IPS-18c (cell line): Measurements from ENCODE around the gene CAPRIN2.

Experiments
- H3K4me3 ChIP-seq: 2 replicates; pipeline ENCODE4 v1.7.0; 2013; ENCODE audit warnings: low read depth, mild to moderate bottlenecking, low read length, moderate library complexity; ENCODE audit not compliant: insufficient read depth
- H3K9me3 ChIP-seq: one replicate; pipeline ENCODE4 v1.6.1; 2013; ENCODE audit warnings: mild to moderate bottlenecking, low read length, moderate library complexity; ENCODE audit not compliant: control insufficient read depth, insufficient read depth

The CAPRIN2 gene

GRCh38 chr12:30754750-30755394 lies at the start of gene CAPRIN2:
Gene CAPRIN2 (minus strand): TSS chr12:30754951. CDS start chr12:30753520, 1,431 bp downstream.
- no peaks in the 10 kb centered on the region for H3K9me3 ChIP-seq

GRCh38 chr12:30797689-30798088 lies 42.9 kb upstream of the CAPRIN2 start:
- no peak overlapping the region for H3K4me3 ChIP-seq
- no peaks in the 10 kb centered on the region for H3K9me3 ChIP-seq

More at GRCh38 chr12:30754750-30755394, at the start of gene CAPRIN2:
- H3K4me3 ChIP-seq: peak within 1 kb of the TSS; percentile 86

- H3K4me3 ChIP-seq: peak overlapping the region; percentile 66
- H3K9me3 ChIP-seq: no peaks in the 10 kb centered on the region
These were observed 42.2 kb upstream of the CAPRIN2 start for GRCh38 chr12:30796891-30797371.

GRCh38 chr12:30796313-30796780 lies 41.6 kb upstream of the CAPRIN2 start:
- H3K4me3 ChIP-seq: peak overlapping the region; percentile 66
- H3K9me3 ChIP-seq: no peaks in the 10 kb centered on the region

- Histone ChIP-seq H3K9me3 (no peaks in the 10 kb centered on the region), H3K4me3 (peak overlapping the region; percentile 66)
These were observed 40.9 kb upstream of the CAPRIN2 start for GRCh38 chr12:30795410-30796312.

GRCh38 chr12:30794591-30795409 lies 40.0 kb upstream of the CAPRIN2 start:
- peak overlapping the region; percentile 66; the same call in 1 of the 2 replicates for H3K4me3 ChIP-seq

GRCh38 chr12:30794020-30794419 lies 39.3 kb upstream of the CAPRIN2 start:
- H3K9me3 ChIP-seq: no peaks in the 10 kb centered on the region
- H3K4me3 ChIP-seq: no peak overlapping the region

More at GRCh38 chr12:30794591-30795409, 40.0 kb upstream of the CAPRIN2 start:
- H3K9me3 ChIP-seq: no peaks in the 10 kb centered on the region

- no peak overlapping the region for H3K4me3 ChIP-seq
- H3K9me3 ChIP-seq: no peaks in the 10 kb centered on the region
These were observed 38.1 kb upstream of the CAPRIN2 start for GRCh38 chr12:30792648-30793499.

- H3K4me3 ChIP-seq: no peak overlapping the region
These were observed 37.3 kb upstream of the CAPRIN2 start for GRCh38 chr12:30792085-30792484.

GRCh38 chr12:30788754-30789153 lies 34.0 kb upstream of the CAPRIN2 start:
- peaks cover 5% of the 10 kb centered on the region for H3K9me3 ChIP-seq
- H3K4me3 ChIP-seq: no peak overlapping the region

More at GRCh38 chr12:30792085-30792484, 37.3 kb upstream of the CAPRIN2 start:
- no peaks in the 10 kb centered on the region for H3K9me3 ChIP-seq

GRCh38 chr12:30785630-30786029 lies 30.9 kb upstream of the CAPRIN2 start:
- H3K4me3 ChIP-seq: no peak overlapping the region
- peaks cover 5% of the 10 kb centered on the region for H3K9me3 ChIP-seq

GRCh38 chr12:30784508-30784907 lies 29.8 kb upstream of the CAPRIN2 start:
- peaks cover 5% of the 10 kb centered on the region for H3K9me3 ChIP-seq
- H3K4me3 ChIP-seq: 0 out of 2 replicates have a peak overlapping the region, but pooled peaks have one; percentile 4

- Histone ChIP-seq H3K9me3 (peaks cover 5% of the 10 kb centered on the region), H3K4me3 (no peak overlapping the region)
These were observed 29.2 kb upstream of the CAPRIN2 start for GRCh38 chr12:30783946-30784345.

GRCh38 chr12:30782316-30783173 lies 27.8 kb upstream of the CAPRIN2 start:
- Histone ChIP-seq H3K9me3 (peaks cover 5% of the 10 kb centered on the region), H3K4me3 (no peak overlapping the region)

- Histone ChIP-seq H3K9me3 (peaks cover 5% of the 10 kb centered on the region), H3K4me3 (no peak overlapping the region)
These were observed 24.8 kb upstream of the CAPRIN2 start for GRCh38 chr12:30779578-30779977.
